IPS-11a (cell line): Measurements from ENCODE around the gene GNG12.

Experiments used
- H3K4me3 ChIP-seq: one replicate; pipeline ENCODE4 v1.5.1; 2013; ENCODE audit warnings: low read depth, low read length, control low read depth

The GNG12 gene

GRCh38 chr1:67755619-67756018 lies 77.6 kb downstream of the GNG12 start:
- H3K4me3 ChIP-seq = no peak overlapping the region

GRCh38 chr1:67755160-67755559 lies 78.1 kb downstream of the GNG12 start:
- no peak overlapping the region for H3K4me3 ChIP-seq

DNA sequence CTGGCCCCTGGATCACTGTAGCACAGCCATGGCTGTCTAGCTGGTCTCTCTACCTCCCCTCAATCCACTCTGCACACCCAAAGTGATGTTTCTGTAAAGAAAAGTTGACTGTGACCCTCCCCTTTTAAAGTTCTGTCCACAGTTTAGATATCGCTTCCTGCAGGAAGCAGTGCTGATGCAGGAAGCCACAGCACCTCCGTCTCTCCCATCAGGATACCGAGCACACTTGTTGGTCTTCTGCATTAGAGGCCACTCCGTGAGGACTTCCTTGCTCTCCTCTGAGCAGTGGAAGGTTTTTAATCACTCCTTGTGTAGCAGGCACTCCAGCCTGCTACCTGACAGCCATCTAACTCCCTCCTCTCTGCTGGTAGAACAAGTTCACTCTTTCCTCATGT lies 78.7 kb downstream of the GNG12 start:
- no peak overlapping the region for H3K4me3 ChIP-seq

DNA sequence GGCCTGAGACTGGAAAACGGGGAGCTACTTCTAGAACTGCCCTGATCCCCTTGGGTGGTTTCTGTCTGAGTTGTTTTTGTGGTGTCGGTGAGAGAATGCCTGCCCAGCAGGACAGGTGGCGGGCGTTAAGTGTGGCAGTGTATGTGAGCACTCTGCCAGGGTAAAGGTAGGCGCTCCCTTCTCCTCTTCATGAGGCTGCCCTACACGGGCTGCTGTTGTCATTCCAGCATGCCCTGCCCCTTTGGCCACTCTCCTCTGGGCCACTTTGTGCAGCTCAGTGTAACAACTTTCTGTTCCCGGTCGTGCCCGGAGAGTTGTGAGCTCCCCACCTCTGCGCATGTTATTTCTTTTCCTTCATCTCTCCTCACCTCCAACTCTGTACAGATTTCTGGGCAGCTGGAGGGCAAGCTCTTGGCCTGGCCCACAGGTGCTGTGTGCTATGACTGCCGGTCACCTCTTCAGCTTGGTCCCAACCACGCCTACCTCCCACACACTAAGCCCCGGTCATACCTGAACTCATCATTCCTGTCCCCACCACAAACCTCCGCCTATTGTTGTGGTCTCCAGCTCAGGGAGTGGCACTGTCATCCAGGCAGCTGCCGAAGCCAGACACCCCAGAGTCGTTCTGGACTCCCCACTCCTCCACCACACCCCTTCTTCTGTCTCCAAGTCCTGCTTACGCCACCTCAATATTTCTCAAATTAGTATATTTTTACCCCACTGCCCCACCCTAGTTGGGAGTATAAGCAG lies 79.3 kb downstream of the GNG12 start:
- no peak overlapping the region for H3K4me3 ChIP-seq

DNA sequence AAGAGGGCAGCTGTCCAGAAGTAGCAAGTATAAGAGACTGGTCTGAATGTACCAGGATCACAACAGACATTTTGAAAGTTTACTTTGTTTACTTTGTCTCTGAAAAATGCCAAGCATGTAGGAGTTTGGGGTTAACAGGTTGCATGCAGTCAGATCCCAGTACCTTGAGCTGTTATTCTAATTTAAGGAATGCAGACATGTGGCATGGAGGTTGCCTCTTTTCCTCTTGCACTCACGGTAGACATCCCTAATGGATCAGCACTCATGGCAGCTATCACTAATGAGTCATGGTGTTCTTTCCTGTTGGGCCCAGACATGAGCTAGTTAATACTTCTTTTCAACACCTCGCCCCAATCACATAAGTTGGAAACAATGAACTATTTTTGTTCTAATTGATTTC lies 81.0 kb downstream of the GNG12 start:
- H3K4me3 ChIP-seq = no peak overlapping the region

DNA sequence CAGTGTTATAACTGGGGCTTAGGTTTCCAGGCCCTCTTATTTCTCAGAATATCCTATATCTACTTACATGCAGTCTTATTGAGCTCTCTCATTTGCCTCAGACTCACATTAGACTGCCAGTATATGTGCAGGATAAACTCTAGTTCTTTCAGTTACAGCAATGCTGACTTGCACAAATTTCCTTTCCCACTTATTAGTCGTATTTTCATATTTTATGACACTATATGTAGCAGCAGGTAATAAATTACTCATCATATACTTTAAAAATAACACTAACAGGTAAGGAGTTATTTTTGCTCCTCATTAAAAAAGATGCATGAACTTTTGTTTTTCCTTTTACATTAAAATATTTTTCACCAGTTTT lies 82.6 kb downstream of the GNG12 start:
- H3K4me3 ChIP-seq = no peak overlapping the region

GRCh38 chr1:67749844-67750690 lies 83.2 kb downstream of the GNG12 start:
- no peak overlapping the region for H3K4me3 ChIP-seq

GRCh38 chr1:67749263-67749843 lies 83.9 kb downstream of the GNG12 start:
- H3K4me3 ChIP-seq = no peak overlapping the region

DNA sequence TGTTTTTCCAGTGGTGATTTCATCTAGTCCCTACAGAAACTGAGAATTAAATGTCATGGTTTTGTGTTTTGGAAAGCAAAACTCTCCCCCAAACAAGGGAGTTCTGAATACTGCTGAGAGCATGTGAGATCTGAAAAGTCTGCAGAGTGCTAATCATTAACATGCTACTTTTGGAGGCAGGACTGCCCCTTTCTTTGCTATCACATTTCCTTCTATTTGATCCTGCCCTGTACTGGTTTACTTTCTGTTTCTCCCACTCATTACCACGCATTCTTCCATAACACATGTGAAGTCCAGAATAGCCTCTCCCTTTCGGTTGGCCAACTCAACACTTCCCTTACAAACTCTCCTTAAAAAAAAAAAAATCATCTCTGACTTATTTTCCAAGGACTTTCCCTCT lies 84.6 kb downstream of the GNG12 start:
- no peak overlapping the region for H3K4me3 ChIP-seq

DNA sequence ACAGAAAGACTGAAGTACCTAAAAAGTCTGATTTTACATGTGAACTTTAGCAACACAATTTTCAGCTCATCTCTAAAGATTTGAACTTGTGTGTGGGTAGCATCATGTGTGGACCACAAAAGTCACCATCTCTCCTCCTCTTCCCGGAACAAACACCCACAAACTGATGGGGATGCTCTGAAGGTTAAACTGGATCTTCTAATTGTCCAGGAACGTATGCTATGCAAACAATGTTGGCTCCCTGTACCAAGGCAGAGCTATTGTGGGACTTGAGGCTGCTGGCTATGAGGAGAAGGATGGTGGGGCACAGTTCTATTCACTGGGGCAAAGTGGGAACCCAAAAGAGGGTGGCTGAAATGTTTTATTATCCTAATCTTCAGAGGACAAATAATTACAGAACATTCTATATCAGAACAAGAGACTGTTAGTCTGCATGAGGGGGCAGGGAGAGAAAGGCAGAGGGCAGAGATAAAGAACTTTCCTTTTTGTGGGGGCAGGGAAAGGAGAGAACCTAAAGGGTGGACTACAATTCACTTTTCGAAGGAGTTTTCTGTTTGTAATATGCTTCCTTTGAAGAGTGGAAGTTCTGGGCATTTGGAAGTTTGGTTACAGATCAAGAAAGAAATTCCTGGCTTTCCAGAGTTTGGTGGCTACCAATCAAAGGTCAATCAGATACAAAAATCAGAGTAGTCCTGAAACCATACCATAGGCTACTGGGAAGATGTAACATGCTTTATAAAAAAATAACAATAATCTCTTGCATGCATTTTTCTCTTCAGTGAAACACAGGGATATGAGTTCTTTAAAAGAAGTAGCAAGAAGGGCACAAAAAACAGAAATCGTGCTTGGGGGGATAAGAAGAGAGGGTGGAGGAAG lies 85.4 kb downstream of the GNG12 start:
- no peak overlapping the region for H3K4me3 ChIP-seq

DNA sequence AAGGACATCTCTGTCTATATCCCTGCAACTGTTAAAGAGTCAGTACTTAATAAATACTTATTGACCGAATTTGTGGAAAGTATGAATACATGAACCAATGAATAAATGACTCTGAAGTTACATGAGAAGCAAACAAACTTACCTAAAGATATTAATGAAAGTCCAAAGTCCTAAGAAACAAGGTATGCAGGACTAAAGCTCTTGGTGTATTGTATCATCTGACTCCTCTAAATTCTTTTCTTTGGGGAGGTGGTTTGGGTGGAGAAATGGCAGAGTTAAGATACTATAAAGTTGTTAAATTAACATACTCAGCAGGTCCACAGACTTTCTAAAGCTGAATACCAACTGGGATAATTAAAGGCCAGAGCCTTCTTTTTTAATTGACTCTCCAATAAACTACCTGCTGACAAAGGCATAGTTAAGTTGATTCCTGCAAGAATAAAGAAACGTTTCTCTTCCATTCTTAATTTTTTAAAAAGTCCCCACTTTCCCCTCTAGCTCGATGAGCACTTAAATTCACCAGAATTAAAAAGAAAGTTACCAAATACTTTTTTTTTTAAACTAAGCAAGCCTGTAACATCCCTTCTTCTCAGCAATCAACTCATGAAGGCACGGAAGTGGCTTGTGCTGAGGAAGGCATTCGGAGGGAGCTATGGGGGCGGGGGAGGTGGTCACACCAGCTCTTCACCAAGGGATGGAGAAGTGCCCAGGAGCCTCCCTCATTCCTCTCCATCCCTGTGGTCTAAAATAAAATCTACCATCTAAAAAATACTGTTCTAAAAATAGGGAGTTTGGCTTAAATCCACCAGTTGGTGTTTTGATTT lies 87.2 kb downstream of the GNG12 start:
- no peak overlapping the region for H3K4me3 ChIP-seq

GRCh38 chr1:67743072-67743725 lies 90.1 kb downstream of the GNG12 start:
- H3K4me3 ChIP-seq = no peak overlapping the region

DNA sequence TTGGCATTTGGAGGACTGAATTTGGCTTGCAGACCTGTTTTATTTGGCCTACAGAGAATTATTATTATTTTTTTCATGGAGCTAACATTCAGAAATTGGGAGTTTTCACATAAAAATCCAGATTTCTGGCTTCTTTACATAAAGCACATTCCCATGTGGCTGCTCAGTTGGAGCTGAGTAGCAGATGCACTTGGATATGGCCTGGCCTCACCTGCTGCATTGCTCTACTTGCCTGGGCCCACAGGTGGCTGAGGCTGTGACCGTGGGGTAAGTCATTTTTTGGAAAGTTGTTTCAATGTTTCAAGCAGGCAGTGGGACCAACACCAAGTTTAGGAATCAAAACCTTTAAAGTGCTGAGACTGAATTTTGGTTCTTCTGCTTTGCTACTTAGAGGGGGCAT lies 91.5 kb downstream of the GNG12 start:
- H3K4me3 ChIP-seq = no peak overlapping the region

GRCh38 chr1:67741121-67741520 lies 92.1 kb downstream of the GNG12 start:
- H3K4me3 ChIP-seq = no peak overlapping the region

DNA sequence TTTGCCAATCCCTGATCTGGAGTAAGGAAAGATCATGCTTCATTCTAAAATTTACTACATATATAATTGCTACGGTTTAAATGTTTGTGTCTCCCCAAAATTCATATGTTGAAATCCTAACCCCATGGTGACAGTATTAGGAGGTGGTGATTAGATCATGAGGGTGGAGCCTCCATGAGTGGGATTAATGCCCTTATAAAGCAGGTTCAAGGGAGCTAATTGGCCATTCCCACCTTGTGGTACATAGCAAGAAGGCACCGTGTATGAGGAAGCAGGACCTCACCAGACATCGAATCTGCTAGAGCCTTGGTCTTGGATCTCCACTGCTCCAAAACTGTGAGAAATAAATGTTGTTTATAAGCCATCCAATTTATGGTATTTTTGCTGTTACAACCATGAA lies 92.7 kb downstream of the GNG12 start:
- H3K4me3 ChIP-seq = no peak overlapping the region

- no peak overlapping the region for H3K4me3 ChIP-seq
Observed at GRCh38 chr1:67739361-67739760, 93.9 kb downstream of the GNG12 start.

GRCh38 chr1:67738401-67738800 lies 94.9 kb downstream of the GNG12 start:
- no peak overlapping the region for H3K4me3 ChIP-seq

DNA sequence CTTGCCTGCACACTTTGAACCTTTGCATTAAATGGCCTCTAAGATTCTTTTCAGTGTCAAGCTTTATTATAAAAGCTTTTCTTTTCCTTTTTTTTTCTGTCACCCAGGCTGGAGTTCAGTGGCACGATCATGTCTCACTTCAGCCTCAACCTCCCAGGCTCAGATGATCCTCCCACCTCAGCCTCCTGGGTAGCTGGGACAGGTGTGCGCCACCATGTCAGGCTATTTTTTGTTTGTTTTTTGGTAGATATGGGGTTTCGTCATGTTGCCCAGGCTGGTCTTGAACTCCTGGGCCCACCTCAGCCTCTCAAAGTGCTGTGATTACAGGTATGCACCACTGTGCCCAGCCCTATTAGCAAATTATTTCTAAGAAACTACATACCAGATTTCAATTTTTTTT lies 95.4 kb downstream of the GNG12 start:
- no peak overlapping the region for H3K4me3 ChIP-seq

GRCh38 chr1:67736750-67737149 lies 96.5 kb downstream of the GNG12 start:
- H3K4me3 ChIP-seq = no peak overlapping the region
